Epithelial cell of proximal tubule (primary cell): ENCODE results near the gene COBL. TPM values are rescaled to one million over a fixed set of nuclear protein-coding genes. Genes with fewer than 3 reads are reported as not detected.

ENCODE experiments used
- DNase-seq: peaks from one replicate; pipeline ENCODE4 v3.0.0-alpha.2; 2011; ENCODE audit warnings: low read depth
- H3K4me3 ChIP-seq: 2 replicates; pipeline ENCODE4 v1.5.1; 2011; ENCODE audit warnings: low read depth, mild to moderate bottlenecking, low read length
- total RNA-seq: library from RNA; depleted of rRNA; stranded (reverse); fragments of >200 nt; gene quantifications from 2 replicates; pipeline ENCODE4 v1.2.3, GENCODE V29; 2015
- TF ChIP-seq, protein P1 (sequence below): conservative IDR thresholded peaks from 2 replicates; pipeline ENCODE4 v1.5.1; 2012; ENCODE audit warnings: low read depth, mild to moderate bottlenecking, low read length

COBL gene
- total RNA-seq, 1 donor from 2014 or later: 6.6 TPM

- DNase-seq: no peak
- no peak overlapping the region for H3K4me3 ChIP-seq
- TF ChIP-seq, protein P1, sequence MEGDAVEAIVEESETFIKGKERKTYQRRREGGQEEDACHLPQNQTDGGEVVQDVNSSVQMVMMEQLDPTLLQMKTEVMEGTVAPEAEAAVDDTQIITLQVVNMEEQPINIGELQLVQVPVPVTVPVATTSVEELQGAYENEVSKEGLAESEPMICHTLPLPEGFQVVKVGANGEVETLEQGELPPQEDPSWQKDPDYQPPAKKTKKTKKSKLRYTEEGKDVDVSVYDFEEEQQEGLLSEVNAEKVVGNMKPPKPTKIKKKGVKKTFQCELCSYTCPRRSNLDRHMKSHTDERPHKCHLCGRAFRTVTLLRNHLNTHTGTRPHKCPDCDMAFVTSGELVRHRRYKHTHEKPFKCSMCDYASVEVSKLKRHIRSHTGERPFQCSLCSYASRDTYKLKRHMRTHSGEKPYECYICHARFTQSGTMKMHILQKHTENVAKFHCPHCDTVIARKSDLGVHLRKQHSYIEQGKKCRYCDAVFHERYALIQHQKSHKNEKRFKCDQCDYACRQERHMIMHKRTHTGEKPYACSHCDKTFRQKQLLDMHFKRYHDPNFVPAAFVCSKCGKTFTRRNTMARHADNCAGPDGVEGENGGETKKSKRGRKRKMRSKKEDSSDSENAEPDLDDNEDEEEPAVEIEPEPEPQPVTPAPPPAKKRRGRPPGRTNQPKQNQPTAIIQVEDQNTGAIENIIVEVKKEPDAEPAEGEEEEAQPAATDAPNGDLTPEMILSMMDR: no peak
Measured at GRCh38 chr7:51015581-51015980, 301.0 kb downstream of the COBL start.

GRCh38 chr7:51014811-51015210 lies 301.8 kb downstream of the COBL start:
- TF ChIP-seq, protein P1: no peak
- no peak for DNase-seq

GRCh38 chr7:51013861-51014511 lies 302.6 kb downstream of the COBL start:
- TF ChIP-seq, protein P1: no peak
- no peak overlapping the region for H3K4me3 ChIP-seq
- no peak for DNase-seq

More at GRCh38 chr7:51014811-51015210, 301.8 kb downstream of the COBL start:
- no peak overlapping the region for H3K4me3 ChIP-seq

DNA sequence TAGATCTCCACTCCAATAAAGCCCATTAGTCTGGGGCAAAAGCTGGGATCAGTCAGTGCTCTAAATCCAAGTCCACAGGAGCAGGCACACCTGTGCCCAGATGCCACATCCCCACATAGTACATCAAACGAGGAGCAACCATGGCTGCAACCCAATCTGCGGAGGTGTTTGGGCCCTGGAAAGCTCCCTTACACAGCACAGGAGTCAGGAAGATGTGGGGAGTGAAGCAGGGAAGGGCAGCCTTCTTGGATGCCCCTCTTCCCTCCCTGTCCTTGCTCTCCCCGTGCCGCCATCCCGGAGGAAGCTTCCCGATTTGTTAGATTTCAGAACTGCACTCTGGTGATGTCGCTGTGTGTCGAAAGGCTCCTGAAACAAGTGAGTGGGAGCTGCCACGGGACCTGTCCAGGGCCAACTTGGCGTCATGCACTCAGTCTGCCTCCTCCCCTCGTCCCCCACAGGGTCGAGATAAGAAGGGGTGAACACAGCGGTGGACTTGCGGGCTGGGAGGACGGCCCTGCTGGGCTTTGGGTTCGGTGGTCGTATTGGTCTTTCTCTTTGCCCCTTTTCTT lies 303.3 kb downstream of the COBL start:
- TF ChIP-seq, protein P1: no peak
- no peak for DNase-seq
- no peak overlapping the region for H3K4me3 ChIP-seq

DNA sequence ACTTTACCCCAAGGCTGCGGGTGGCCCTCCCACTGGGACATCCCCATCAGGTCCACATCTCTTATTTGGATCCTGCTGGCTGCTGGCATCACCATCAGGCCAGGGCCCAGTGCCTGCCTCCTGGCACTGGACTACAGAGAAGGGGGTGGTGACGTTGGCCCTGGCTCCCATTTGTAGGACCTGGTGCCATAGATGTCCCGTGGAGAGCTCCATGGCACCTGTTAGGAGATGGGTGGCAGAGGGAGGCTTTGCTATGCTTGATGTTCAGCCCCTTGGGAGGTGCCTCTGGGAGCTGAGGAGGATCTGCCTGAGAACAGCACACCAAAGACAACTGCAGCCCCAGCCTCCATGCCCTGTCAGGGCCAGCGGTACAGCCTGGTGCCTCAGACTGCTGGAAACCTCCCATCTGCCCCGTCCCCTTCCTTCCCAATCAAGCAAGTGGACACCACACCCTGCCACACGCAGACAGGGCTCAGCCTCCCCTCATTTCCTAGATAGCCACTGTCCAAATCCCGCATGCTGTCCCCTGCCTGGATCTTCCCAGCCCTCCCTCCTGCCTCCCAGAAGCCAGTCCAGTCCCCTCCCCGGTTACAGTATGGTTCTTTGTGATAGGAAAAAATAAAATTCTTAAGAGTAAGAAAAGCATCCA lies 303.9 kb downstream of the COBL start:
- no peak overlapping the region for H3K4me3 ChIP-seq
- TF ChIP-seq, protein P1: no peak
- DNase-seq: no peak

- TF ChIP-seq, protein P1: no peak
- no peak for DNase-seq
- H3K4me3 ChIP-seq: no peak overlapping the region
Measured at GRCh38 chr7:51011710-51012350, 304.8 kb downstream of the COBL start.
